HG02840 (cell line): ENCODE results near the gene STAC2.
"Not testable (repeated sequence)": the region's sequence is repeated elsewhere in the genome, so short reads cannot be mapped to it uniquely, and the experiment has no call there.

Source experiments
- ATAC-seq: cut with Tn5 transposase; IDR thresholded peaks from one replicate; pipeline ENCODE4 v1.9.1; 2021; ENCODE audit warnings: mild to moderate bottlenecking, moderate library complexity, moderate number of reproducible peaks; ENCODE audit not compliant: unreplicated experiment, low FRiP score

STAC2 gene

DNA sequence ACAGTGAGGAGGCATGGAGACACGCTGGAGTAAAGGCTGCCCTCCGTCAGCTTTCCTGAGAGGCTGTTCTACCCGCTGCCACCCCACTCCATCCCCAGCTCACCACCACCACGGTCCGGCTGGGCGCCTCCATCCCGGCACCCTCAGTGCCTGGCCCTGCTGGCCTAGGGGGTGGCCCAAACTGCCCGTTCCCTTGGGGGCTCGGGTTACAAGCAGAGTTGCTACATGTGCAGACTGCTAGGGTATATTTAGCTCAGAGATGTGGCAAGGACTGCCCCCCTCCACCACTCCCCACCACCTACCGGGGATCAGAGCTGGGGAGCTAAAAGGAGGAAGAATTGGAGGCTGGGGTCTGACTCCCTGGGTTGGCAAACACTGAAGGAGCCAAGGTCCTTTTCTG lies 32.4 kb downstream of the STAC2 start:
- no peak for ATAC-seq

DNA sequence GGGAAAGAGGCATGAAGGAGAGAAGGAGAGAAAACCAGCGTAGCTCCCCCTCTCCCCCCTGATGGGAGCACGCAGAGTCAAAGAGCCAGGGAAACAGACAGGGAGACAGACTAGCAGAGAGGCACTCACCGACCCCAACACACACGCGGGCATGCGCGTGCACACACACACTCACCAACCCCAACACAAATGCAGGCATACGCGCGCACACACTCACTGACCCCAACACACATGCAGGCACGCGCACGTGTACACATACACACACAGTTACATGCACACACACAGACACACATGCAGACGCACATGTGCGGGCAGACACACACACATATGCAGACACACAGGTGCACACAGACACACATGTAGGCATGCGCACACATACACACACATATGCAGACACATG lies 32.8 kb downstream of the STAC2 start:
- ATAC-seq = no peak

DNA sequence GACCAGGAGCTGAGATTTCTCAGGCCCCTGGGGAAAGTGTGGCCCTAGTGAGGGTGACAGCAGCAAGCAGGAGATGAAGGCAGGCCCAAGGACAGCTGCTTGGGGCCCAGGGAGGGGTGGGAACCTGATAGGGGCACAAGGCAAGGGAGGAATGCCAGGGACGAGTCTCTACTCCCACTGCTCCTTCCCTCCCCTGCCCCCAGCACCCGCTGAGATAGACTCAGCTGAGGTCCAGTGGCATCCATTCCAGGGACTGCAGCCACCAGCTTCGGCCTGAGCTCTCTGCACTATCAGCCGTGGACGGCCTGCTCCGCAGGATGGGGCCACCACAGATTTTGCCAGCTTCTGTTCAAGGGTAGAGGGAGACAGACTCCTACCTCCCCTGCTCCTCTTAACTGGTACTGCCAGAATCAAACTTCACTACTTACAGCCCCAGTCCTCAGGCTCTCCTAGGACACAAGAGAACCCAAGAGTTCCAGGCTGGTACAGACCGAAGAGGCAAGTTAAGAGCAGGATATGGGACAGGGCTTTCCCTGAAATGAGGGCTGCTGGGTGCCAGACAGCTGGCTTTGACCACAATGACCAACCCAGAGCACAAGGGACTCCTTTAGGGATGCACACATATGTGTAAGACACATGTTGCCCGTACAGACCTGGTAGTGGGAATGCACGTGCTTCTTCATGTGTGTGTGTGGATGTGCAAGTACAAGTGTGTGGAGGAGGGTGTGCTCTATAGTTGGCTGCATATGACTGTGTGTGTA lies 33.8 kb downstream of the STAC2 start:
- ATAC-seq = no peak

DNA sequence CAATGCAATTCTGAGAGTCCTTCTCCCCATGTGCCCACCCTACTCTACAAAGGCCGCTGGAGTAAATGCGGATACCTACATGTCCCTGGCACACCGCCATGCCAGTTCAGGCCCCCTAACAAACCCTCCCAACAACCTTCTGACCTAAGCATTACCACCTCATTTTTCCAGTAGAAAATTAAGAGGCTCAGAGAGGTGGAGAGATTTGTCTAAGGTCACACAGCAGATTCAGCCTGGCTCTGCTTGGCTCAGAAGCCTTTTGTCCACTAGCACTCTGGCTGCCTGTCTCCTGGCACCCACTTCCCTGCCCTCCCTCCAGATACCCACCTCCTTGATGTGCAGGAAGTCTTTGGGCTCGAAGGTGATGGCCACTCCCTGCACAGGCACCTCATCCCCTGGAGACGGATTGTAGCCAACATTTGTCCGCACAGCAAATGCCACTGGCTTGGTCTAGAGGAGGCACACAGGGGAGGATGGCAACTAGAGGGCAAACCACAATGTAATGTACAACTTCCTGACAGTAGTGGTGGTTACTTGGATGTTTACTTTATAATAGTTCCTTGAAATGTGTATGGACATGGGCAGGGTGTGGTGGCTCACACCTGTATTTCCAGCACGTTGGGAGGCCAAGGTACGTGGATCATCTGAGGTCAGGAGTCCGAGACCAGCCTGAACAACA lies 38.5 kb downstream of the STAC2 start:
- ATAC-seq = no peak

DNA sequence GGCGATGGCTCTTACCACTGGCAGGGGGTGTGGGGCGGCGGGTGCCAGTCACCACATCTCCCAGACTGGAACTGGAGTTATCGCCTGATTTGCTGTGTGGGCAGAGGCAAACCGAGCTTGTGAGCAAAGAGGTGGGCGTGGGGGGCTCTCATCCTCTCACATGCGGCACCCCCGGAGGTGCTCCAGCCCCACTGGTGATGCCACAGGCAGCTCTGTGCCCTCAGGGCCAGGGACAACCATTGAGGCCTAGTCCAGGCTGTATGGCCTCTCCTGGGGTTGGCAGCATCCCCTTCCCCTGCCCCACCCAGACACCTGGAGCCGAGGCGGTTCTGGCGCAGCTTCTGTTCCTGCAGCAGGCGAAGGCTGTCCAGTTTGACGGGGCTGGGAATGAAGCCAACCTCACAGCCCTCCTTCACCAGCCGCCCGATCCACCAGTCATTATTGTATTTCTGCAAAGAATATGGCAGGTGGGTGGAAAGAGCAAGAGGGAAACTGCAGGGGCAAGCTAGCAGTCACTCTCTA lies 39.2 kb downstream of the STAC2 start:
- no peak for ATAC-seq

DNA sequence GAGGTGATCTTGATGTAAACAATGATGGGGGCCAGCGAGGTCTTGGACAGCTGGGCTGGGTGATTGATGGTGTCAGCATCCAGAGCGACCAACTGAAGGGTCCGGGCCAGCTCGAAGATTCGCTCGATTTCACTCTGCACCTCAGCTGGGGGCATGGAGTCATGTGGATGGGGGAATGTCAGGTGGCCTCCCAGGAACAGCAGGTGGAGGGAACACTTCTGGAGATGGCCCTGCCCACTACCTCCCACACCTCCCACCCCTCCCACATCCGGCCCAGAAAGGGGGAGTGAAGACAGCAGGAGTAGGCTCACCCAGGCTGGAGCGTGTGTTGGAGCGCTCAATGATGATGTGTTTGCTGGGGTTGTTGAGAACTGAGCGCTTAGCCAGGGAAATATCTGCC lies 42.0 kb downstream of the STAC2 start:
- no peak for ATAC-seq

DNA sequence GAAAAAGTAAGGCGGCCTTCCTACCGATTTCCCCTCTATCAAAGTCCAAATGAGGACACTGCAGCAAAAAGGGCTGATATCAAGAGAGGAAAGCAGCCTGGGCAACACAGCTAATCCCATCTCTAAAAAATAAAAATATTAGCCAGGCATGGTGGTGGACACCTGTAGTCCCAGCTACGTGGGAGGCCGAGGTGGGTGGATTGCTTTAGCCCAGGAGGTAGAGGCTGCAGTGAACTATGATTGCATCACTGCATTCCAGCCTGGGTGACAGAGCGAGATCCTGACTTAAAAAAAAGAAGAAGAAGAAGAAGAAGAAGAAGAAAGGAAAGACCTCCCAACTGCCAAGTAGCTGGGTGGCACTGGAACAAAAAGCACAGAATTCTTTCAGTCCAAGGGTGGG lies 42.7 kb downstream of the STAC2 start:
- no peak for ATAC-seq

DNA sequence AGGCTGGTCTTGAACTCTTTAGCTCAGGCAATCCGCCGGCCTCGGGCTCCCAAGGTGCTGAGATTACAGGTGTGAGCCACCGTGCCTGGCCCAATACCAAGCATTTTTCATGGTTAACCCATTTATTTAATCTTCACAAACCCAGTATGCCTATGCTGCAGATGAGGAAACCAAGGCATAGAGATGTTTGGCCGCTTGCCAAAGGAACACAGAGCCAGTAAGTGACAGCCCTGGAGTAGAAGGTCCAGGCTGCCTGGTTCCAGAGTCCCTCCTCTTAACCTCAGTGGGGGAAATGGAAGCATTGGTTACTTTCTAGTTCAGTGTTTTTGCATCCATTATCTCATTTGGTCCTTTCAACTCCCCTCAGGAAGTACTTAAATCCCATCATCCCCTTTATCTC lies 44.4 kb downstream of the STAC2 start:
- no peak for ATAC-seq

DNA sequence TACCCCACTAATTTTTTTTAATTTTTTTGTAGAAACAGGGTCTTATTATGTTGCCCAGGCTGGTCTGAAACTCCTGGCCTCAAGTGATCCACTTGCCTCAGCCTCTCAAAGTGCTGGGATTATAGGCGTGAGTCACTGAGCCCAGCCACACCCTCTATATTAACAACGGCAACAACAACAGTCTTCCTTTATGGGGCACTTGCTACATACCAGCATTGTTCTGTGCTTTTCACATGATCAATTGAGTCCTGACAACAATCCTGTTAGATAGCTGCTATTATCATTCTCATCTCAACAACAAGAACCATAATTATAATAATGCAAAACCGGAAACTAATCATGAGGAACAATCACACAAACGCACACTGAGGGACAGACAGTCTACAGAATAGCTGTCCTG lies 47.2 kb downstream of the STAC2 start:
- ATAC-seq = no peak

DNA sequence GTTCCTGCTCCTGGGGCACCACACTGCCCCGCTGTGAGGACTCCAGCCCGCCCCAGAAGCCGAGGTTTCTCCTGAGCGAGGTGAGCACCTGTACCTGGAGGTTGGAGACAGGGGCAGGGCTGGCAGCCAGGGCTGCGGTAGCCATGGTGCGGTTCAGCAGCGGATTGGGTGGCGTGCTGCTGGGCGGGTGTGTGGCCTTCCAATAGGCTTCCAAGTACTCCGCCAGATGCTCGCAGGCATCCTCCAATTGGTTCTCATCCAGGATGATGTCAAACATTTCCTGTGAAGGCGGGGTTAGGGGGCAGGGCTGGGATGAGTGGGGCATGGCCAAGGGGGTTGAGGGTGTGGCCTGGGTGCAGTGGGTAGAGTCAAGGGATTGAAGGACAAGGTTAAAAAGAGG lies 48.5 kb downstream of the STAC2 start:
- no peak for ATAC-seq

DNA sequence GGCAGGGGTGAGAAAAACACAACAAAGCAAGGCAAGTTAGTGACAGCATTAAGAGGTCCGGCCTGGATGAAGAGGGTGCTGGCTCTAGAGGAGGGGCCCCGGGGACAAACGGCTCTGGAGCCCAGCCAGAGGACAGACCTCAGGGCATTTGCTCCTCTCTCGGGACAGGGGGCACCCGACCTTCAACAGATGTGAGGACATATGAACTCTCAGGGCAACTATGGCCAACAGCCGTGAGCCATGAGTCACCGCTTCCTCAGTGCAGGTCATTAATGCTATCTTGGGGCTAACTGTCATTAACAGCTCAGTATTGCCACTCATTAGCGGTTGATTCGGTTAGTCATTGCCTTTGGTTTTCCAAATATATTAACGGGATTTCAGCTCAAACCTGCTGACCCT lies 50.1 kb downstream of the STAC2 start:
- no peak for ATAC-seq

DNA sequence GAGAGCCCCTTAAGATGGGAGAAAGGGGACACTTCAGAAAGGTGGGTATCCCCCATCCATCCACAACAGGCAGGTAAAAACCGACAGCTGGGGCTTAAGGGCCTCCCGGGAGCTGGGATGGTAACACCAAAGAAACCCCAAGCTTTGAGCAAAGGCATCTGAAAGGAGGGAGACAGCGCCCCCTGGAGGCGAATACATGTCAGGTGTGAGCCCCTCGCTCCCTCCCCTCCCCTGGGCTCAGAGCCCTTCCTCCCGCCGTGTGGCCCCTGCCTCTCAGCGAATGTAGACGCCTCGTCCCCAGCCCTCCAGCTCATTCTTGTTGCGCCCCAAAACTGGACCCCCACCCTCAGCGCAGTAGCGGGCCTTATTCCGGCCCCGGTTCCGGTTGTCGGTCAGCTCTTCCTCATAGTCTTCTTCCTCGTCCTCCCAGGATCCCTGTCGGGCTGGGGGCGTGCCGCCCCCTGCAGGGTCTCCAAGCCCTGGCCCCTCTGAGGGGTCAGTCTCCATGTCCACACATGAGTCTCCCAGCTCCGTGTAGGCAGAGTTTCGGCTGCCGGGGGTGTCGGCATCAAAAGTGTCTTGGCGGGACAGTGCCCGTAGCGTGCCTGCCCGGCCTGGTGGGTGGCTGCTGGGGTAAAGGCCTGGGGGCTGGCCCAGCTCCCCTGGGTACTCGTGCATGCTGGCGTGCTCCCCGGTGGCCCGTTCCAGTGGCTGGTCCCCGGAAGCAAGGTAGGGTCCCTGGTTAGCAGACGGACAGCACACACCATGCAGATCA lies 50.6 kb downstream of the STAC2 start:
- ATAC-seq = no peak

DNA sequence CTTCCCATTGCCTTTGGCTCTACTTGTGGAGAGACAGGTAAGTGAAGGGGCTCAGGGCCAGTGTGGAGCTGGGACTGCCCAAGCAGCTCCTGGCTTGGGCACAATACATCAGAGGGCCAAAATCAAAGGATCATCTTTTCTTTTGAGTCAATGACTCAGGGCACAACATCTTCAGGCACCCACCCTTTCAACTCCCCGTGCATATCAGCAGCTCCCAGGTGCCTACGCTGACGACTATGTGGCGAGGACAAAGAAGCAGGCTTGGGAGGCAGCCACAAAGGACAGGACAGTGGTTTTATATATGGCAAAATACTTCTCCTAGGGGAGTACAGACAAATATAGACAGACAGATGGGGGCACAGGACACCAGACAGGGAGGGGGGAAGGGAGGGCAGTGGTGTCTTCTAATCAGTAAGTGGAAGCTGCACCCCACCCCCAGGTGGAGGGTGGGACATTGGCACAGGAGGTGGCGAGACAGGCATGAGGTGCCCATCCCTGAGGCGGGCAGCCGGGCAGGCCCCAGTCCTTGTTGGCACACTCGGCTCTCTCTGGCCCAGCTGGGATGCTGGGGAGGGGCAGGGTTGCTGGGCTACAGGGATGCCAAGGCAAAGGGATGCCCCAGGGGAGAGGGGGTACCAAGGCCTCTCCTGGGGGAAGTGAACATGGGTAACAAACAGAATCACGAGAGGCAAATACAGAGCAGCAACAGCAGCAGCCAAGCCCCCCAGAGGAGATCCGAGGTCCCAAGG lies 52.0 kb downstream of the STAC2 start:
- no peak for ATAC-seq

DNA sequence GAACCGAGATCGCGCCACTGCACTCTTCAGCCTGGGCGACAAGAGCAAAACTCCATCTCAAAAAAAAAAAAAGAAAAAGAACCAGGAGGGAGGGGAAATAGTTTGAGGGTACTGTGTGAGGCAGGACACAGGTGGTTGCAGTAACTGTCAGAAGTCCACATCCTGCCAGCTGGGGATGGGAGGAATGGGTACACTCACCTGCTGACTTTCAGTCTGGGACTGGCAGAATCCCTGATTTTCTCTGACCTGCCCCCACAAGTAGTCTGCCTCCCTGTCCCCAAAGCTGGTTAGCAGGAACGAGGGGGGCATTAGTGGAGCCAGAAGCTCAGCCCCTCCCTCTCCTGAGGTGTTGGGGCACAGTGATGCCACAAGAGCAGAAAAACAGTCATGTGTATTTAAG lies 52.7 kb downstream of the STAC2 start:
- no peak for ATAC-seq

DNA sequence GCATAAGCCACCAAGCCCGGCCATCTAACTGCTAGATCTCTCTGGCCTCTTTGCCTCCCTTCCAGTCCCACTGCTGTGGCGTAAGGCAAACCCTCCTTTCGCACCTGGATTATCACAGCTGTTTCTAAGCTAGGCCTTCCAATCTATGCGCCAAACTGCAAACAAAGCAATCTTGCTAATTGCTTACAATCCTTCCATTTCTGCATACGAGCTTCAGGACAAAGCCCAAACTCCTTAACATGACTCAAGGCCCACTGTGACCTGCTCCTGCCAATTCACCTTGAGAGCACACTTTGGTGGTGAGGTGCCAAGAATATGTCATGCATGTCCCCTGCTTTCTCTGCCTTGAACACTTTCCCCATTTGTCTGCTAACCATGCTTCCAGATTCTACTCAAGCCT lies 53.8 kb downstream of the STAC2 start:
- no peak for ATAC-seq

DNA sequence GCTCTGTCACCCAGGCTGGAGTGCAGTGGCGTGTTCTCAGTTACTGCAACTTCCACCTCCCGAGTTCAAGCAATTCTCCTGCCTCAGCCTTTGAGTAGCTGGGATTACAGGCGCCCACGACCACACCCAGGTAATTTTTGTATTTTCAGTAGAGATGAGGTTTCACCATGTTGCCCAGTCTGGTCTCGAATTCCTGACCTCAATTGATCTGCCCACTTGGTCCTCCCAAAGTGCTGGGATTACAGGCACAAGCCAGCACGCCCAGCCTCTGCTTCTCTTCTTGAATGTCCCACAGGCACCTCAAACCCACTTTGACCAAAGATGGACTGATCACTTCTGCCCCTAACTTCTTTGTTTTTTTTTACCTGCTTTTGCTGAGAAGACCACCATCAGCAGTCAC lies 55.2 kb downstream of the STAC2 start:
- ATAC-seq = no peak

DNA sequence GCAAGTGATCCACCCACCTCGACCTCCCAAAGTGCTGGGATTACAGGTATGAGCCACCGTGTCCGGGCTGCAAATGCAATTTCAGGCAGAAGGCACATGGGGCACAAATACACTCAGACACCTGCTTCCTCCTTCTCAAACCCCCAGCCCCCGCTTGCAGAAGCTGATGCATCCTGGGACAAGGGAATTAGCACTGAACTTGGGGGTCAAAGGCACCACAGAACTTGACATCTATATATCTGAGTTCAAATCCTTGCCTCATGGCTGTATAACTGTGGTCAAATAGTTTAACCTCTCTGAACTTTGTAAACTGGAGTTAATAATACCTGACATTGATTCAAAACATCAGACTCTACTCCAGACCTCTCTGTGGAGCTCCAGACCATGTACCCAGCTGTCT lies 55.6 kb downstream of the STAC2 start:
- ATAC-seq = no peak

DNA sequence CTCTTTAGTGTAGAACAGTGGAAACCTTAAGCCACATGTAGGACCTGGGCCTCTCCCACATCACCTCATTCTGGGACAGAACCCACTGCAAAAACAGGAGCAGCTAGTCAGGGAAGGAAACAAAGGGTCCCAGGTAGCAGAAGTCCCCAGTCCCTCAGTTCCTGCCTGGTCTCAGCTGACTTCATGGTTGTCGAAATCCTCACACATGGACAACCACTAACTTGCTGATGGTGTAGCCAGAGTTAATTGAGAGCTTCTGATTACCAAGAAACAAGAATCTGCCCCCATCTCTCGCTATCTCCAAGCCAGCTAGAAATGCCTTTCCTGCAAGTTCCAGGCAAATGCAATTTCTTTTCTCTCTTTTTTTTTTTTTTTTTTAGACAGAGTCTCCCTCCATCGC lies 56.2 kb downstream of the STAC2 start:
- ATAC-seq = no peak

DNA sequence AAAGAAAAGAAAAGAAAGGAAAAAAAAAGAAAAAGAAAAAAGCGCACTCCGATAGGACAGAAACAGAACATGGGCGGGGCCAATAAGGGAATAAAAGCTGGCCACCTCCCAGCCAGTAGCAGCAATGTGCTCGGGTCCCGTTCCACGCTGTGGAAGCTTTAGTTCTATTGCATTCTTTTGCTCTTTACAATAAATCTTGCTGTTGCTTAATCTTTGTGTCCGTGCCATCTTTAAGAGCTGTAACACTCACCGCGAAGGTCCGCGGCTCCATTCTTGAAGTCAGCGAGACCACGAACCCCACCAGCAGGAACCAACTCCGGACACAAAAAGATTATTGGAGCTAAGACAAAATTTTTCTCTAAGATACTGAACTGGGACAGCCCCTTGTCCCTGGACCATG lies 56.6 kb downstream of the STAC2 start:
- ATAC-seq = no peak

DNA sequence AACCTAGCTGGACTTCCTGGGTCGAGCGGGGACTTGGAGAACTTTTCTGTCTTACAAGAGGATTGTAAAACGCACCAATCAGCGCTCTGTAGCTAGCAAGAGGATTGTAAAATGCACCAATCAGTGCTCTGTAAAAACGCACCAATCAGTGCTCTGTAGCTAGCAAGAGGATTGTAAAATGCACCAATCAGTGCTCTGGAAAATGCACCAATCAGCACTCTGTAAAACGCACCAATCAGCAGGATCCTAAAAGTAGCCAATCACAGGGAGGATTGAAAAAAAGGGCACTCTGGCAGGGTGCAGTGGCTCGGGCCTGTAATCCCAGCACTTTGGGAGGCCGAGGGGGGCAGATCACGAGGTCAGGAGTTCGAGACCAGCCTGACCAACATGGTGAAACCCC lies 57.2 kb downstream of the STAC2 start:
- ATAC-seq = not testable (repeated sequence)

DNA sequence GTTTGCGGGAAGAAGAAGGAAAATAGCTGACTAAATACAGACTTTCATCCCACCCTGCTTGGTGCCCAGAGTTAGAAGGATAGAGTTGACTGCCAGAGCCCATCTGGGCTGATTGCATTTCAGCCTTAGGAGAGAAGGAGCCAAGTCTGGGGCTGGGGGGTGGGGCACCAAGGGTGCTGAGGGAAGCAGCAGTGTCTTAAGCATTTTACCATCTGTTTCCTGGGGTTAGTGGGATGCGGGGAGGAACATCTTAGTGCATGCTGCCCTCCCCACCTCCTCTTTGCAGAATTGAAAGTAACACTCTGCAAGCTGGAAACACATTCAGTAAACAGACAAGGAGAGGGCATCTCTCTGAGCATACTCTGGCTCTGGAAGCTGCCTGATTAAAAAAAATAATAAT lies 58.3 kb downstream of the STAC2 start:
- ATAC-seq = no peak
